Measurements from ENCODE around the gene PIEZO1. TPM values are rescaled to one million over a fixed set of nuclear protein-coding genes. Genes with fewer than 3 reads are reported as not detected.

The PIEZO1 gene
- total and polyA plus RNA-seq, 9 of the 15 experiments (the other 6 are each of a cell fraction or from before 2014, with no cell fraction given) = 3.6 to 432 (median 131) TPM

GRCh38 chr16:88763502-88764053 lies 21.4 kb downstream of the PIEZO1 start (continued):
- peak; percentile 61 for TF ChIP-seq TAL1 (IDR thresholded peaks at IDR 0.05)
- TF ChIP-seq BHLHE40 (IDR thresholded peaks at IDR 0.05; ENCODE audit: low read length) = peak; percentile 29; the same call in 1 of the 2 replicates
- TF ChIP-seq HMGN3 (IDR thresholded peaks at IDR 0.05; ENCODE audit: borderline replicate concordance, extremely low read depth, insufficient read length, low read depth, low read length) = no peak
- TF ChIP-seq NFE2L1 (tag; IDR thresholded peaks at IDR 0.05; ENCODE audit: borderline replicate concordance, low read depth) = no peak
- TF ChIP-seq ASH1L (IDR thresholded peaks at IDR 0.05; ENCODE audit: borderline replicate concordance, low read depth, partially characterized antibody) = no peak
- TF ChIP-seq PKNOX1 (IDR thresholded peaks at IDR 0.05) = 0 out of 2 replicates have a peak, but pooled peaks have one; percentile 18
- TF ChIP-seq MCM7 (IDR thresholded peaks at IDR 0.05) = no peak
- no peak for TF ChIP-seq CREM (IDR thresholded peaks at IDR 0.05; ENCODE audit: low read depth)
- no peak for TF ChIP-seq MLX (CRISPR knock-in tag; conservative IDR thresholded peaks at IDR 0.05)
- no peak for TF ChIP-seq AFF1 (IDR thresholded peaks at IDR 0.05; ENCODE audit: low read depth in 1 of 2, partially characterized antibody in 2 of 2)
- no peak for TF ChIP-seq MEF2D (tag; conservative IDR thresholded peaks at IDR 0.05; ENCODE audit: low read depth)
- TF ChIP-seq RFX5 (IDR thresholded peaks at IDR 0.05; ENCODE audit: low read depth, low read length) = no peak
- TF ChIP-seq PRDM10 (IDR thresholded peaks at IDR 0.05; ENCODE audit: partially characterized antibody) = peak; percentile 39
- TF ChIP-seq MAX (CRISPR knock-in tag; IDR thresholded peaks at IDR 0.05) = no peak
- no peak for TF ChIP-seq CSDE1 (IDR thresholded peaks at IDR 0.05)
- TF ChIP-seq ZKSCAN1 (IDR thresholded peaks at IDR 0.05; ENCODE audit: low read depth, low read length) = no peak
- TF ChIP-seq RBM15 (IDR thresholded peaks at IDR 0.05; ENCODE audit: insufficient read depth, low read length) = no peak
